Measurements from ENCODE around the gene LRRC4C. TPM values are rescaled to one million over a fixed set of nuclear protein-coding genes. Genes with fewer than 3 reads are reported as not detected.

The LRRC4C gene
- total and polyA plus RNA-seq, 10 of the 15 experiments (the other 5 are each of a cell fraction or from before 2014, with no cell fraction given), result 1.5 TPM; not detected in 9

DNA sequence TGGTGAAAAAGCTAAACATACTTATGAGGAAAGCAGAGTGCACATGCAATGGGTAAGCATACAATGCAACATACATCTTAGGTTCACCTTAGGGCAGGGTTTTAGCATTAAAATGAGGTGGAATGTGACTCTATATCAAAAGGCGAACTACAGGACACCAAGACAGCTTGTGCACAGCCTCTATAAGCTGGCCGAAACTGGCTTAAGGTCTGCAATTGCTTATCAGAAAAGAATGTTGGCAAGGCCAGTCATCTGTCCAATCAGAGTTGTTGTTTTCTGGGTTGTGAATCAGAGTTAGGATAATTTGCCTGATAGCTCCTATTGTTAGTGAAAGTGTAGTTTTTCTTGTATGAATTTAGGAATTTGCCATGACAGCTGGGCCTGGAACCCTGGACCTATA, 76.5 kb downstream of the LRRC4C start:
- BruUV-seq (replicated peaks), result no TSS peak
- Histone ChIP-seq H3K79me2 (ENCODE audit: control insufficient read depth, insufficient read depth, low read length) (no peaks in the 10 kb centered on the region), H3K9ac (ENCODE audit: control insufficient read depth, insufficient read depth, low read length) (no peak overlapping the region), H3K4me2 (ENCODE audit: control insufficient read depth, insufficient read depth) (no peak overlapping the region), H3K27me3 (replicated peaks in 1 of 2; ENCODE audit: control insufficient read depth in 2 of 2, insufficient read depth in 2 of 2, low read length in 1 of 2) (no peaks in the 10 kb centered on the region; a peak in 1 of 4 replicates), H3K4me1 (ENCODE audit: control insufficient read depth, insufficient read depth, low read length) (no peaks in the 10 kb centered on the region), H3K27ac (ENCODE audit: control insufficient read depth, insufficient read depth) (no peak overlapping the region), H3K36me3 (ENCODE audit: control insufficient read depth in 2 of 2, insufficient read depth in 2 of 2, low read length in 1 of 2) (no peaks in the 10 kb centered on the region), H3K4me3 (no peak overlapping the region), H4K20me1 (ENCODE audit: control insufficient read depth, insufficient read depth) (no peaks in the 10 kb centered on the region), H3K9me3 (replicated peaks; ENCODE audit: control insufficient read depth, insufficient read depth, low read length) (no peaks in the 10 kb centered on the region), H2AFZ (ENCODE audit: control insufficient read depth, low read depth, low read length) (no peak overlapping the region)
- no peak for TF ChIP-seq PAX5 (IDR thresholded peaks at IDR 0.05; ENCODE audit: borderline replicate concordance, low read depth, low read length)
- TF ChIP-seq CHD1 (IDR thresholded peaks at IDR 0.05; ENCODE audit: low read depth, low read length), result no peak
- no peak for TF ChIP-seq STAT3 (IDR thresholded peaks at IDR 0.05; ENCODE audit: low read depth, low read length)
- CTCF ChIA-PET, result no interaction called here
- no peak for FAIRE-seq
- DNase-seq (ENCODE audit: low read depth, low spot score), result no peak
- RAD21 ChIA-PET (ENCODE audit: unreplicated experiment), result interaction anchor here (0.7 kb wide), 1 partner anchor 73 kb away, joined by 3 read pairs; no protein-coding TSS in a partner anchor
- intact Hi-C loops (cut with micrococcal nuclease; ENCODE audit: unreplicated experiment), result no loop called here
- no peak for ATAC-seq
- WGBS (ENCODE audit: insufficient coverage, insufficient replicate concordance, low lambda C conversion rate, missing lambda C conversion rate), result 40% methylated on average over 2 of the region's 2 CpGs
- in situ Hi-C loops (cut with MboI), result no loop called here
- POLR2A ChIA-PET, result no interaction called here
- SMC1A ChIA-PET (ENCODE audit: uncharacterized antibody, unreplicated experiment), result interaction anchor here (1.3 kb wide), 1 partner anchor 24 kb away, joined by 4 read pairs; no protein-coding TSS in a partner anchor

- Histone ChIP-seq H3K4me3 (no peak overlapping the region), H3K4me2 (ENCODE audit: control insufficient read depth, insufficient read depth) (no peak overlapping the region), H3K27ac (ENCODE audit: control insufficient read depth, insufficient read depth) (no peak overlapping the region), H3K9me3 (replicated peaks; ENCODE audit: control insufficient read depth, insufficient read depth, low read length) (no peaks in the 10 kb centered on the region), H3K9ac (ENCODE audit: control insufficient read depth, insufficient read depth, low read length) (no peak overlapping the region), H3K79me2 (ENCODE audit: control insufficient read depth, insufficient read depth, low read length) (no peaks in the 10 kb centered on the region), H3K27me3 (replicated peaks in 1 of 2; ENCODE audit: control insufficient read depth in 2 of 2, insufficient read depth in 2 of 2, low read length in 1 of 2) (no peaks in the 10 kb centered on the region; a peak in 1 of 4 replicates), H3K4me1 (ENCODE audit: control insufficient read depth, insufficient read depth, low read length) (no peaks in the 10 kb centered on the region), H2AFZ (ENCODE audit: control insufficient read depth, low read depth, low read length) (no peak overlapping the region), H4K20me1 (ENCODE audit: control insufficient read depth, insufficient read depth) (no peaks in the 10 kb centered on the region), H3K36me3 (ENCODE audit: control insufficient read depth in 2 of 2, insufficient read depth in 2 of 2, low read length in 1 of 2) (no peaks in the 10 kb centered on the region)
- ChIA-PET RAD21 (ENCODE audit: unreplicated experiment) (no interaction called here), SMC1A (ENCODE audit: uncharacterized antibody, unreplicated experiment) (no interaction called here), POLR2A (no interaction called here), CTCF (no interaction called here)
- ATAC-seq (no peak), FAIRE-seq (no peak), DNase-seq (ENCODE audit: low read depth, low spot score) (no peak)
- no TSS peak for BruUV-seq (replicated peaks)
- no peak for TF ChIP-seq STAT3 (IDR thresholded peaks at IDR 0.05; ENCODE audit: low read depth, low read length)
- peak; percentile 80 for TF ChIP-seq BMI1 (IDR thresholded peaks at IDR 0.05; ENCODE audit: borderline replicate concordance)
- no peak for TF ChIP-seq PAX5 (IDR thresholded peaks at IDR 0.05; ENCODE audit: borderline replicate concordance, low read depth, low read length)
- no peak for TF ChIP-seq BHLHE40 (IDR thresholded peaks at IDR 0.05; ENCODE audit: borderline replicate concordance in 1 of 2, low read depth in 2 of 2, low read length in 1 of 2)
- TF ChIP-seq MYC (IDR thresholded peaks at IDR 0.05; ENCODE audit: insufficient read depth, insufficient read length, insufficient replicate concordance, low read length, severe bottlenecking), result no peak
- TF ChIP-seq, protein P1, sequence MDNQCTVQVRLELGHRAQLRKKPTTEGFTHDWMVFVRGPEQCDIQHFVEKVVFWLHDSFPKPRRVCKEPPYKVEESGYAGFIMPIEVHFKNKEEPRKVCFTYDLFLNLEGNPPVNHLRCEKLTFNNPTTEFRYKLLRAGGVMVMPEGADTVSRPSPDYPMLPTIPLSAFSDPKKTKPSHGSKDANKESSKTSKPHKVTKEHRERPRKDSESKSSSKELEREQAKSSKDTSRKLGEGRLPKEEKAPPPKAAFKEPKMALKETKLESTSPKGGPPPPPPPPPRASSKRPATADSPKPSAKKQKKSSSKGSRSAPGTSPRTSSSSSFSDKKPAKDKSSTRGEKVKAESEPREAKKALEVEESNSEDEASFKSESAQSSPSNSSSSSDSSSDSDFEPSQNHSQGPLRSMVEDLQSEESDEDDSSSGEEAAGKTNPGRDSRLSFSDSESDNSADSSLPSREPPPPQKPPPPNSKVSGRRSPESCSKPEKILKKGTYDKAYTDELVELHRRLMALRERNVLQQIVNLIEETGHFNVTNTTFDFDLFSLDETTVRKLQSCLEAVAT (IDR thresholded peaks at IDR 0.05), result no peak
- no peak for TF ChIP-seq CBX5 (IDR thresholded peaks at IDR 0.05; ENCODE audit: low read depth)
- intact Hi-C loops (cut with micrococcal nuclease; ENCODE audit: unreplicated experiment), result no loop called here
- in situ Hi-C loops (cut with MboI), result no loop called here
Measured at GRCh38 chr11:41379084-41379483, 80.4 kb downstream of the LRRC4C start.
